ENCODE measurements around the gene NDUFAF2. TPM values are rescaled to one million over a fixed set of nuclear protein-coding genes. Genes with fewer than 3 reads are reported as not detected.

Gene NDUFAF2
- total RNA-seq, 5 donors from 2014 or later (not counting 1 experiment from before 2014, with no cell fraction given), result 10.8 to 18.4 (median 18.0) TPM

GRCh38 chr5:61055434-61056006 is 110.5 kb downstream of the NDUFAF2 start:
- ATAC-seq (replicated peaks in 1 of 4) (no peak), DNase-seq (peak in 2 of 35 experiments; percentile 3 to 54)
- no peak overlapping the region for H3K27ac ChIP-seq (ENCODE audit: low read length)
- H3K9me3 ChIP-seq, result no peaks in the 10 kb centered on the region
- H3K9me3 Mint-ChIP-seq, result no peaks in the 10 kb centered on the region
- H3K4me3 Mint-ChIP-seq, result no peak overlapping the region
- H3K4me3 ChIP-seq (ENCODE audit: control insufficient read depth in 1 of 2, extremely low read depth in 1 of 2, low read length in 1 of 2), result no peak overlapping the region
- POLR2A ChIA-PET, result no interaction called here
- no peak overlapping the region for H3K27ac Mint-ChIP-seq
- H3K4me1 Mint-ChIP-seq, result no peaks in the 10 kb centered on the region
- H3K27me3 Mint-ChIP-seq, result no peaks in the 10 kb centered on the region
- CTCF ChIA-PET, result interaction anchor here (0.6 to 4.2 kb wide), 7 partner anchors 11 to 604 kb away, joined by 3 to 47 read pairs (median 3); no protein-coding TSS in a partner anchor
- H3K36me3 ChIP-seq (ENCODE audit: control insufficient read depth in 2 of 2, extremely low read depth in 1 of 2, insufficient read depth in 1 of 2, low read length in 1 of 2), result no peaks in the 10 kb centered on the region
- H3K36me3 Mint-ChIP-seq, result peaks cover 8% of the 10 kb centered on the region
- H3K27me3 ChIP-seq (replicated peaks in 1 of 2; ENCODE audit: control insufficient read depth in 2 of 2, extremely low read depth in 1 of 2, insufficient read depth in 2 of 2, low read length in 1 of 2), result no peaks in the 10 kb centered on the region
- H3K4me1 ChIP-seq (ENCODE audit: control insufficient read depth in 1 of 2, extremely low read depth in 1 of 2, insufficient read depth in 2 of 2, low read length in 2 of 2), result no peaks in the 10 kb centered on the region

- ATAC-seq (replicated peaks in 1 of 4) (no peak), DNase-seq (no peak)
- ChIA-PET CTCF (interaction anchor here in 1 of 2 donors (0.9 kb wide), 1 partner anchor 598 kb away, joined by 4 read pairs; no protein-coding TSS in a partner anchor), POLR2A (interaction anchor here in 1 of 2 donors (0.5 kb wide), 1 partner anchor 341 kb away, joined by 3 read pairs; no protein-coding TSS in a partner anchor)
- Mint-ChIP-seq H3K9me3 (peaks cover 7 to 24% (median 11%) of the 10 kb centered on the region in 3 donors), H3K4me3 (no peak overlapping the region), H3K4me1 (no peaks in the 10 kb centered on the region), H3K36me3 (peaks cover 14% of the 10 kb centered on the region), H3K27me3 (no peaks in the 10 kb centered on the region), H3K27ac (no peak overlapping the region)
- Histone ChIP-seq H3K4me1 (ENCODE audit: control insufficient read depth in 1 of 2, extremely low read depth in 1 of 2, insufficient read depth in 2 of 2, low read length in 2 of 2) (no peaks in the 10 kb centered on the region), H3K27ac (ENCODE audit: low read length) (no peak overlapping the region), H3K4me3 (ENCODE audit: control insufficient read depth in 1 of 2, extremely low read depth in 1 of 2, low read length in 1 of 2) (no peak overlapping the region), H3K9me3 (peaks cover 8% of the 10 kb centered on the region), H3K36me3 (ENCODE audit: control insufficient read depth in 2 of 2, extremely low read depth in 1 of 2, insufficient read depth in 1 of 2, low read length in 1 of 2) (no peaks in the 10 kb centered on the region), H3K27me3 (replicated peaks in 1 of 2; ENCODE audit: control insufficient read depth in 2 of 2, extremely low read depth in 1 of 2, insufficient read depth in 2 of 2, low read length in 1 of 2) (no peaks in the 10 kb centered on the region)
These were observed 114.5 kb downstream of the NDUFAF2 start for GRCh38 chr5:61059499-61059898.

- Histone ChIP-seq H3K27ac (ENCODE audit: low read length) (no peak overlapping the region), H3K36me3 (ENCODE audit: control insufficient read depth in 2 of 2, extremely low read depth in 1 of 2, insufficient read depth in 1 of 2, low read length in 1 of 2) (peaks cover 0 to 6% of the 10 kb centered on the region in 2 donors), H3K27me3 (replicated peaks in 1 of 2; ENCODE audit: control insufficient read depth in 2 of 2, extremely low read depth in 1 of 2, insufficient read depth in 2 of 2, low read length in 1 of 2) (no peaks in the 10 kb centered on the region), H3K9me3 (no peaks in the 10 kb centered on the region), H3K4me1 (ENCODE audit: control insufficient read depth in 1 of 2, extremely low read depth in 1 of 2, insufficient read depth in 2 of 2, low read length in 2 of 2) (no peaks in the 10 kb centered on the region), H3K4me3 (ENCODE audit: control insufficient read depth in 1 of 2, extremely low read depth in 1 of 2, low read length in 1 of 2) (no peak overlapping the region)
- CTCF ChIA-PET, result interaction anchor here in 1 of 2 donors (0.7 kb wide), 1 partner anchor 987 kb away, joined by 5 read pairs; no protein-coding TSS in a partner anchor
- peaks cover 0 to 20% (median 8%) of the 10 kb centered on the region in 3 donors for H3K9me3 Mint-ChIP-seq
- no peak for DNase-seq
- no peak overlapping the region for H3K4me3 Mint-ChIP-seq
- no peak overlapping the region for H3K27ac Mint-ChIP-seq
- ATAC-seq (replicated peaks in 1 of 4), result no peak
- H3K4me1 Mint-ChIP-seq, result peaks cover 0 to 8% (median 7%) of the 10 kb centered on the region in 3 donors
- POLR2A ChIA-PET, result no interaction called here
- H3K27me3 Mint-ChIP-seq, result no peaks in the 10 kb centered on the region
- H3K36me3 Mint-ChIP-seq, result peaks cover 11% of the 10 kb centered on the region
These were observed 124.1 kb downstream of the NDUFAF2 start for GRCh38 chr5:61069150-61069549.

- Histone ChIP-seq H3K36me3 (ENCODE audit: control insufficient read depth in 2 of 2, extremely low read depth in 1 of 2, insufficient read depth in 1 of 2, low read length in 1 of 2) (peaks cover 0 to 8% of the 10 kb centered on the region in 2 donors), H3K27ac (ENCODE audit: low read length) (no peak overlapping the region), H3K27me3 (replicated peaks in 1 of 2; ENCODE audit: control insufficient read depth in 2 of 2, extremely low read depth in 1 of 2, insufficient read depth in 2 of 2, low read length in 1 of 2) (no peaks in the 10 kb centered on the region), H3K9me3 (no peaks in the 10 kb centered on the region), H3K4me3 (ENCODE audit: control insufficient read depth in 1 of 2, extremely low read depth in 1 of 2, low read length in 1 of 2) (no peak overlapping the region), H3K4me1 (ENCODE audit: control insufficient read depth in 1 of 2, extremely low read depth in 1 of 2, insufficient read depth in 2 of 2, low read length in 2 of 2) (no peaks in the 10 kb centered on the region)
- peaks cover 0 to 8% (median 7%) of the 10 kb centered on the region in 3 donors for H3K4me1 Mint-ChIP-seq
- H3K9me3 Mint-ChIP-seq, result peaks cover 0 to 4% (median 3%) of the 10 kb centered on the region in 3 donors
- no peak for DNase-seq
- H3K27me3 Mint-ChIP-seq, result no peaks in the 10 kb centered on the region
- ChIA-PET CTCF (no interaction called here), POLR2A (no interaction called here)
- peaks cover 20% of the 10 kb centered on the region for H3K36me3 Mint-ChIP-seq
- ATAC-seq (replicated peaks in 1 of 4), result no peak
- no peak overlapping the region for H3K4me3 Mint-ChIP-seq
- no peak overlapping the region for H3K27ac Mint-ChIP-seq
These were observed 126.5 kb downstream of the NDUFAF2 start for GRCh38 chr5:61071526-61071925.

- no peaks in the 10 kb centered on the region for H3K9me3 Mint-ChIP-seq
- H3K4me1 Mint-ChIP-seq, result no peaks in the 10 kb centered on the region
- no peak overlapping the region for H3K4me3 ChIP-seq (ENCODE audit: control insufficient read depth in 1 of 2, extremely low read depth in 1 of 2, low read length in 1 of 2)
- no peaks in the 10 kb centered on the region for H3K27me3 ChIP-seq (replicated peaks in 1 of 2; ENCODE audit: control insufficient read depth in 2 of 2, extremely low read depth in 1 of 2, insufficient read depth in 2 of 2, low read length in 1 of 2)
- H3K27me3 Mint-ChIP-seq, result no peaks in the 10 kb centered on the region
- ATAC-seq (replicated peaks in 1 of 4) (no peak), DNase-seq (no peak)
- WGBS (ENCODE audit: insufficient coverage), result 90% methylated on average over 1 of the region's 1 CpG
- H3K4me1 ChIP-seq (ENCODE audit: control insufficient read depth in 1 of 2, extremely low read depth in 1 of 2, insufficient read depth in 2 of 2, low read length in 2 of 2), result no peaks in the 10 kb centered on the region
- CTCF ChIA-PET, result no interaction called here
- peaks cover 32% of the 10 kb centered on the region for H3K36me3 Mint-ChIP-seq
- no peak overlapping the region for H3K4me3 Mint-ChIP-seq
- no peak overlapping the region for H3K27ac Mint-ChIP-seq
- H3K36me3 ChIP-seq (ENCODE audit: control insufficient read depth in 2 of 2, extremely low read depth in 1 of 2, insufficient read depth in 1 of 2, low read length in 1 of 2), result peaks cover 0 to 8% of the 10 kb centered on the region in 2 donors
- POLR2A ChIA-PET, result no interaction called here
- no peak overlapping the region for H3K27ac ChIP-seq (ENCODE audit: low read length)
- no peaks in the 10 kb centered on the region for H3K9me3 ChIP-seq
These were observed 131.6 kb downstream of the NDUFAF2 start for GRCh38 chr5:61076626-61077025.

GRCh38 chr5:61081741-61082140 is 136.7 kb downstream of the NDUFAF2 start:
- Histone ChIP-seq H3K4me1 (ENCODE audit: control insufficient read depth in 1 of 2, extremely low read depth in 1 of 2, insufficient read depth in 2 of 2, low read length in 2 of 2) (no peaks in the 10 kb centered on the region), H3K27ac (ENCODE audit: low read length) (no peak overlapping the region), H3K4me3 (ENCODE audit: control insufficient read depth in 1 of 2, extremely low read depth in 1 of 2, low read length in 1 of 2) (no peak overlapping the region), H3K36me3 (ENCODE audit: control insufficient read depth in 2 of 2, extremely low read depth in 1 of 2, insufficient read depth in 1 of 2, low read length in 1 of 2) (no peaks in the 10 kb centered on the region), H3K27me3 (replicated peaks in 1 of 2; ENCODE audit: control insufficient read depth in 2 of 2, extremely low read depth in 1 of 2, insufficient read depth in 2 of 2, low read length in 1 of 2) (no peaks in the 10 kb centered on the region), H3K9me3 (no peaks in the 10 kb centered on the region)
- CTCF ChIA-PET, result no interaction called here
- no peaks in the 10 kb centered on the region for H3K27me3 Mint-ChIP-seq
- no peak overlapping the region for H3K4me3 Mint-ChIP-seq
- DNase-seq, result no peak
- no peaks in the 10 kb centered on the region for H3K4me1 Mint-ChIP-seq
- no peak for ATAC-seq (replicated peaks in 1 of 4)
- H3K9me3 Mint-ChIP-seq, result peaks cover 0 to 4% (median 0%) of the 10 kb centered on the region in 3 donors
- no CpG with 5 or more reads among the region's 2 CpGs for WGBS (ENCODE audit: insufficient coverage)
- no peak overlapping the region for H3K27ac Mint-ChIP-seq
- POLR2A ChIA-PET, result no interaction called here
- H3K36me3 Mint-ChIP-seq, result peaks cover 55% of the 10 kb centered on the region

All from T-cell (primary cell).